ENCODE results near the gene BDKRB2. TPM values are rescaled to one million over a fixed set of nuclear protein-coding genes. Genes with fewer than 3 reads are reported as not detected.

The BDKRB2 gene
- total and polyA plus RNA-seq, 2 donors (not counting 1 experiment from before 2014, with no cell fraction given) = not detected

GRCh38 chr14:96162265-96162664 lies 42.4 kb upstream of the BDKRB2 start:
- Mint-ChIP-seq H3K27me3 (peaks cover 10% of the 10 kb centered on the region), H3K4me1 (no peaks in the 10 kb centered on the region), H3K4me3 (no peak overlapping the region), H3K9me3 (ENCODE audit: insufficient read depth) (no peaks in the 10 kb centered on the region), H3K27ac (no peak overlapping the region)
- no peak overlapping the region for H3K4me2 ChIP-seq (replicated peaks; ENCODE audit: low read depth, low read length, poor library complexity, severe bottlenecking)
- no peak for TF ChIP-seq EZH2 (IDR thresholded peaks at IDR 0.05; ENCODE audit: borderline replicate concordance, insufficient read depth, low read depth, low read length, poor library complexity, severe bottlenecking)
- TF ChIP-seq CTCF (IDR thresholded peaks at IDR 0.05) = no peak
- H3K27ac ChIP-seq (ENCODE audit: low read length in 2 of 2) = no peak overlapping the region
- ChIA-PET CTCF (no interaction called here), POLR2A (no interaction called here)
- no peak overlapping the region for H3K4me3 ChIP-seq (ENCODE audit: control extremely low read depth in 1 of 5, extremely low read depth in 1 of 5, insufficient read depth in 1 of 5, low read depth in 2 of 5, low read length in 4 of 5)
- H3K79me2 ChIP-seq (ENCODE audit: control insufficient read depth, insufficient read depth, low read length) = no peaks in the 10 kb centered on the region
- 89% methylated on average over 6 of the region's 6 CpGs for WGBS (ENCODE audit: insufficient coverage)
- ATAC-seq (ENCODE audit: low read depth) (no peak), DNase-seq (no peak)
- H3K27me3 ChIP-seq (replicated peaks in 1 of 4; ENCODE audit: control extremely low read depth in 1 of 4, control insufficient read depth in 3 of 4, insufficient read depth in 4 of 4, low read length in 3 of 4) = peaks cover 0 to 2% (median 0%) of the 10 kb centered on the region in 4 experiments
- H2AFZ ChIP-seq (ENCODE audit: insufficient read depth, low read depth, low read length, poor library complexity, severe bottlenecking) = no peak overlapping the region
- H4K20me1 ChIP-seq (ENCODE audit: control insufficient read depth, insufficient read depth, low read length, poor library complexity, severe bottlenecking) = no peaks in the 10 kb centered on the region
- no peaks in the 10 kb centered on the region for H3K9me3 ChIP-seq (ENCODE audit: control extremely low read depth in 1 of 3, control insufficient read depth in 2 of 3, insufficient read depth in 1 of 3, low read length in 2 of 3)
- intact Hi-C loops (cut with micrococcal nuclease) = no loop called here
- H3K9ac ChIP-seq (ENCODE audit: low read length) = no peak overlapping the region
- no peaks in the 10 kb centered on the region for H3K36me3 ChIP-seq (replicated peaks in 1 of 2; ENCODE audit: control extremely low read depth in 1 of 2, control insufficient read depth in 1 of 2, extremely low read depth in 1 of 2, insufficient read depth in 2 of 2, low read length in 1 of 2)
- H3K4me1 ChIP-seq (ENCODE audit: control insufficient read depth in 2 of 2, insufficient read depth in 2 of 2, low read length in 2 of 2) = no peaks in the 10 kb centered on the region

GRCh38 chr14:96162741-96163140 lies 41.9 kb upstream of the BDKRB2 start:
- ChIA-PET POLR2A (no interaction called here), CTCF (no interaction called here)
- Mint-ChIP-seq H3K4me3 (no peak overlapping the region), H3K27me3 (peaks cover 10% of the 10 kb centered on the region), H3K27ac (no peak overlapping the region), H3K9me3 (ENCODE audit: insufficient read depth) (no peaks in the 10 kb centered on the region), H3K4me1 (no peaks in the 10 kb centered on the region)
- 81% methylated on average over 3 of the region's 4 CpGs for WGBS (ENCODE audit: insufficient coverage)
- no peak for DNase-seq
- H3K79me2 ChIP-seq (ENCODE audit: control insufficient read depth, insufficient read depth, low read length) = no peaks in the 10 kb centered on the region
- H3K27ac ChIP-seq (ENCODE audit: low read length in 2 of 2) = no peak overlapping the region
- no peak for TF ChIP-seq EZH2 (IDR thresholded peaks at IDR 0.05; ENCODE audit: borderline replicate concordance, insufficient read depth, low read depth, low read length, poor library complexity, severe bottlenecking)
- no peak for TF ChIP-seq CTCF (IDR thresholded peaks at IDR 0.05)
- H3K9me3 ChIP-seq (ENCODE audit: control extremely low read depth in 1 of 3, control insufficient read depth in 2 of 3, insufficient read depth in 1 of 3, low read length in 2 of 3) = no peaks in the 10 kb centered on the region
- no peak overlapping the region for H3K4me3 ChIP-seq (ENCODE audit: control extremely low read depth in 1 of 5, extremely low read depth in 1 of 5, insufficient read depth in 1 of 5, low read depth in 2 of 5, low read length in 4 of 5)
- ATAC-seq (ENCODE audit: low read depth) = no peak
- H3K9ac ChIP-seq (ENCODE audit: low read length) = no peak overlapping the region
- intact Hi-C loops (cut with micrococcal nuclease) = no loop called here
- no peaks in the 10 kb centered on the region for H3K36me3 ChIP-seq (replicated peaks in 1 of 2; ENCODE audit: control extremely low read depth in 1 of 2, control insufficient read depth in 1 of 2, extremely low read depth in 1 of 2, insufficient read depth in 2 of 2, low read length in 1 of 2)
- no peak overlapping the region for H2AFZ ChIP-seq (ENCODE audit: insufficient read depth, low read depth, low read length, poor library complexity, severe bottlenecking)
- H3K27me3 ChIP-seq (replicated peaks in 1 of 4; ENCODE audit: control extremely low read depth in 1 of 4, control insufficient read depth in 3 of 4, insufficient read depth in 4 of 4, low read length in 3 of 4) = peaks cover 0 to 2% (median 0%) of the 10 kb centered on the region in 4 experiments
- H3K4me2 ChIP-seq (replicated peaks; ENCODE audit: low read depth, low read length, poor library complexity, severe bottlenecking) = no peak overlapping the region
- no peaks in the 10 kb centered on the region for H3K4me1 ChIP-seq (ENCODE audit: control insufficient read depth in 2 of 2, insufficient read depth in 2 of 2, low read length in 2 of 2)
- no peaks in the 10 kb centered on the region for H4K20me1 ChIP-seq (ENCODE audit: control insufficient read depth, insufficient read depth, low read length, poor library complexity, severe bottlenecking)

Data from B cell (primary cell).